Right lobe of liver (tissue), 4 donors: ENCODE results near the gene DTNB.

ENCODE experiments used
- POLR2A ChIP-seq: fragments of 450-650 bp; IDR thresholded peaks from one replicate; pipeline ENCODE4 v1.6.1; 2017; ENCODE audit warnings: antibody characterized with exemption, mild to moderate bottlenecking
- TF ChIP-seq, protein P1 (sequence below), 4 donors: fragments of 200-600 bp in 3 of 4; fragments of 450-650 bp in 1 of 4; IDR thresholded peaks; one replicate each; pipeline versions ENCODE4 v1.5.1 to v1.8.0; 2016 to 2022; ENCODE audit warnings: antibody characterized with exemption in 4 of 4, mild to moderate bottlenecking in 2 of 4
- donor health status: DM: no; HTN: no; CAD: no.
- donor health status: DM: no; HTN: no; CAD: no.
- donor health status: DM: no; HTN: yes; CAD: no.

DNA sequence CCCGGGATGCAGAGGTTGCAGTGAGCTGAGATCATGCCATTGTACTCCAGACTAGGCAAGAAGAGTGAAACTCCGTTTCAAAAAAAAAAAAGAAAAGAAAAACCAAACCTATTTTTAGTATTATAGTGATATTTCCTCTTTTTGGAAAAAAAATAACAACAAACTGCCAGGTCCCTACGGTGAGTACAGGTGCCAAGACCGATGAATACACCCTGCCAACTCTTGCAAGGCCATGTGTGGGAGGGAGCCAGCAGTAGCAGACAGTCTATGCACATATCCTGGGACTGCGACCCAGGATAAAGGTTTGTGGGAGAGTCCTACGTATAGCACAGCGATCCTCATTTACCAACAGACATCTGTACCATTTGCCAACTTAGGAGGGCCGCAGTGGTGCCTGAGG, 262.1 kb downstream of the DTNB start:
- TF ChIP-seq, protein P1, sequence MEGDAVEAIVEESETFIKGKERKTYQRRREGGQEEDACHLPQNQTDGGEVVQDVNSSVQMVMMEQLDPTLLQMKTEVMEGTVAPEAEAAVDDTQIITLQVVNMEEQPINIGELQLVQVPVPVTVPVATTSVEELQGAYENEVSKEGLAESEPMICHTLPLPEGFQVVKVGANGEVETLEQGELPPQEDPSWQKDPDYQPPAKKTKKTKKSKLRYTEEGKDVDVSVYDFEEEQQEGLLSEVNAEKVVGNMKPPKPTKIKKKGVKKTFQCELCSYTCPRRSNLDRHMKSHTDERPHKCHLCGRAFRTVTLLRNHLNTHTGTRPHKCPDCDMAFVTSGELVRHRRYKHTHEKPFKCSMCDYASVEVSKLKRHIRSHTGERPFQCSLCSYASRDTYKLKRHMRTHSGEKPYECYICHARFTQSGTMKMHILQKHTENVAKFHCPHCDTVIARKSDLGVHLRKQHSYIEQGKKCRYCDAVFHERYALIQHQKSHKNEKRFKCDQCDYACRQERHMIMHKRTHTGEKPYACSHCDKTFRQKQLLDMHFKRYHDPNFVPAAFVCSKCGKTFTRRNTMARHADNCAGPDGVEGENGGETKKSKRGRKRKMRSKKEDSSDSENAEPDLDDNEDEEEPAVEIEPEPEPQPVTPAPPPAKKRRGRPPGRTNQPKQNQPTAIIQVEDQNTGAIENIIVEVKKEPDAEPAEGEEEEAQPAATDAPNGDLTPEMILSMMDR (IDR thresholded peaks at IDR 0.05): no peak
- no peak for TF ChIP-seq POLR2A
